ENCODE results near the gene HDAC9.

The HDAC9 gene

DNA sequence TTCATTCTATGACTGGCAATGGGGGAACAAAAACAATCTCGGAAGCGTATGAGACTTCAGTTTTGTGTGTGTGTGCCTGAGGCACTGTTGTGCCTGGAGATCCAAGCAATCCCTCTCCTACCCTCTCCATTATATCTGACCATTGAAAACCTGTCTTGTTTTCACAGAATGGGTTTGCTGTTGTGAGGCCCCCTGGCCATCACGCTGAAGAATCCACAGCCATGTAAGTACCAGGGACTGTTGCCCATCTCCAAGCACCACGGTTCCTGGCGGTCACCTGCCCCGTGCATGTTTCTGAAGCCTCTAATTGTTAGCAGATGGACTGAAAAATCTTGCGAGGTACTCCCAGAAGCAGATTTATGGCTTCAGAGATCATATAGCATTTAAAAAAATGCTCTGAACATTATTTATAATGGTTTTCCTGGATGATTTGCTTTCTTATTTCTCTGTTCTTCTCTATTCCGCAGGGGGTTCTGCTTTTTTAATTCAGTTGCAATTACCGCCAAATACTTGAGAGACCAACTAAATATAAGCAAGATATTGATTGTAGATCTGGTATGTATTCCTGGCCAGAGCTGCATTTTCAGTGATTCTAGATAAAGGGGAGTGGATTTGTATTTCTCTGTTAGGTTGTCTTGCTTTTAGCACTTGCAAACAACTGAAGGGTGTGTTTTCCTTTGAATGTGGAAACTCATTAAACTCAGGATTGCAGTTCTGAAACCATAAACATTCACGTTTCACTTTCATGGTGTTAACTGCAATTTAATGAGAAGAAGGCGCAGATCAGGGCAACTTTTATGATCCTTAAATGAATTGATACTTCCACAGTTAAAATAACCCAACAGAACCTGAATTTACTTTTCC, 333.7 kb downstream of the HDAC9 start:
- TF ChIP-seq, protein P1, sequence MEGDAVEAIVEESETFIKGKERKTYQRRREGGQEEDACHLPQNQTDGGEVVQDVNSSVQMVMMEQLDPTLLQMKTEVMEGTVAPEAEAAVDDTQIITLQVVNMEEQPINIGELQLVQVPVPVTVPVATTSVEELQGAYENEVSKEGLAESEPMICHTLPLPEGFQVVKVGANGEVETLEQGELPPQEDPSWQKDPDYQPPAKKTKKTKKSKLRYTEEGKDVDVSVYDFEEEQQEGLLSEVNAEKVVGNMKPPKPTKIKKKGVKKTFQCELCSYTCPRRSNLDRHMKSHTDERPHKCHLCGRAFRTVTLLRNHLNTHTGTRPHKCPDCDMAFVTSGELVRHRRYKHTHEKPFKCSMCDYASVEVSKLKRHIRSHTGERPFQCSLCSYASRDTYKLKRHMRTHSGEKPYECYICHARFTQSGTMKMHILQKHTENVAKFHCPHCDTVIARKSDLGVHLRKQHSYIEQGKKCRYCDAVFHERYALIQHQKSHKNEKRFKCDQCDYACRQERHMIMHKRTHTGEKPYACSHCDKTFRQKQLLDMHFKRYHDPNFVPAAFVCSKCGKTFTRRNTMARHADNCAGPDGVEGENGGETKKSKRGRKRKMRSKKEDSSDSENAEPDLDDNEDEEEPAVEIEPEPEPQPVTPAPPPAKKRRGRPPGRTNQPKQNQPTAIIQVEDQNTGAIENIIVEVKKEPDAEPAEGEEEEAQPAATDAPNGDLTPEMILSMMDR (IDR thresholded peaks at IDR 0.05; ENCODE audit: insufficient read depth, missing control alignments): no peak
- DNase-seq (ENCODE audit: insufficient read length, low spot score) (no peak), FAIRE-seq (no peak)

DNA sequence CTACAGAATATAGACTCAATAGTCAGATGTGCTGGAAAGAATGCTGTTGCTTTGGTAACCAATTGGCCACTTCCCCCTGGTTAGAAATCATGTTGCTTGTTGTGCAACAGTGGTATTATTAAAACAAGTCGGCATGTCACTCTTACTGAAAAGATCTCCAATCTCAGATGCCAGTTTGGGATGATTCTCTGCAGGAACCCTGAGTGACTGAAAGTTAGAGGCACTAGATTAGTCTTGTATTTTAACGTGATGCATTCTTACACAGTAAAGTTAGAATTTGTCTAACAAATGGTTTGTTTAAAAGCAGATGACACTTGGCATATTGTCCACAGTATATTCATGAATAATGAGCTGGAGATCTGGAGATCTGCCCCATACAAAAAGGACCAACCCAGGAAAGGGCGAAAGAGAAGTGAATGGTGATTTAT, 334.3 kb downstream of the HDAC9 start:
- TF ChIP-seq, protein P1 (IDR thresholded peaks at IDR 0.05; ENCODE audit: insufficient read depth, missing control alignments): no peak
- DNase-seq (ENCODE audit: insufficient read length, low spot score) (no peak), FAIRE-seq (no peak)

- FAIRE-seq (no peak), DNase-seq (ENCODE audit: insufficient read length, low spot score) (no peak)
- TF ChIP-seq, protein P1 (IDR thresholded peaks at IDR 0.05; ENCODE audit: insufficient read depth, missing control alignments): no peak
Observed at GRCh38 chr7:18831419-18831818, 335.9 kb downstream of the HDAC9 start.

GRCh38 chr7:18831943-18832342, 336.4 kb downstream of the HDAC9 start:
- no peak for FAIRE-seq
- TF ChIP-seq, protein P1 (IDR thresholded peaks at IDR 0.05; ENCODE audit: insufficient read depth, missing control alignments): no peak
- no peak for DNase-seq (ENCODE audit: insufficient read length, low spot score)

GRCh38 chr7:18834577-18834976, 339.0 kb downstream of the HDAC9 start:
- FAIRE-seq (no peak), DNase-seq (ENCODE audit: insufficient read length, low spot score) (no peak)
- TF ChIP-seq, protein P1 (IDR thresholded peaks at IDR 0.05; ENCODE audit: insufficient read depth, missing control alignments): no peak

DNA sequence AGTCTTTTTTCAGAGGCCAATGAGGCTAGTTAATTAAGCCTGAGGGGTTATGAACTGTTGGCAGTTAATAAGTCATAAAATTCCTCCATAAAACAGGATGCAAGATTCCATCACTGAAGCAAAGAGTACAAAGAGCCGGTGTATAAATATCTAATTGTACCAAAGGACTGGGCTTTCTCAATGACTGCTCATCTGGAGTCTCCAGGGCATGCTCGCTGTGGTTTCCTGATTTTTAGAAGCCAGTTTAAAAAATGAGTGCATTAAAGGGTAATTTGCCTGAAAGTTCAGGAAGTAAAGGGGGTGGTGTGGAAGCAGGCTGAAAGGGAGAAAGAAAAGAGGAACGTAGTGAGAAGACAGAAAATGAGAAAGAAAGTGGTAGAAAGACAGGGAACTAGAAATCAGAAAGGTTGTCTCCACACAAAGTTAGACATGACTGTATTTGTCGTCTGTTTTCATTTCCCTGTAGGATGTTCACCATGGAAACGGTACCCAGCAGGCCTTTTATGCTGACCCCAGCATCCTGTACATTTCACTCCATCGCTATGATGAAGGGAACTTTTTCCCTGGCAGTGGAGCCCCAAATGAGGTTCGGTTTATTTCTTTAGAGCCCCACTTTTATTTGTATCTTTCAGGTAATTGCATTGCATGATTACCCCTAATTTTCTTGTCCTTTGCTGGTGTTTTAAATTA, 339.6 kb downstream of the HDAC9 start:
- DNase-seq (ENCODE audit: insufficient read length, low spot score) (no peak), FAIRE-seq (no peak)

More for the DNA sequence above, 339.6 kb downstream of the HDAC9 start:
- TF ChIP-seq, protein P1 (IDR thresholded peaks at IDR 0.05; ENCODE audit: insufficient read depth, missing control alignments): no peak
